DMS53 (cell line): ENCODE results near the gene SAMM50.

Source experiments
- DNase-seq: peaks from one replicate; lab custom pipeline; 2025; lab: John Stamatoyannopoulos, UW

The SAMM50 gene

GRCh38 chr22:43955040-43955882 lies at the start of gene SAMM50:
Gene SAMM50, plus strand, starts transcription at chr22:43955442. Its CDS starts 136 bp downstream, at chr22:43955578.
- peak; percentile 91 for DNase-seq

GRCh38 chr22:43905681-43906080 lies 49.6 kb upstream of the SAMM50 start:
- DNase-seq = no peak

- DNase-seq = no peak
These were observed 45.5 kb upstream of the SAMM50 start for GRCh38 chr22:43909708-43910107.

DNA sequence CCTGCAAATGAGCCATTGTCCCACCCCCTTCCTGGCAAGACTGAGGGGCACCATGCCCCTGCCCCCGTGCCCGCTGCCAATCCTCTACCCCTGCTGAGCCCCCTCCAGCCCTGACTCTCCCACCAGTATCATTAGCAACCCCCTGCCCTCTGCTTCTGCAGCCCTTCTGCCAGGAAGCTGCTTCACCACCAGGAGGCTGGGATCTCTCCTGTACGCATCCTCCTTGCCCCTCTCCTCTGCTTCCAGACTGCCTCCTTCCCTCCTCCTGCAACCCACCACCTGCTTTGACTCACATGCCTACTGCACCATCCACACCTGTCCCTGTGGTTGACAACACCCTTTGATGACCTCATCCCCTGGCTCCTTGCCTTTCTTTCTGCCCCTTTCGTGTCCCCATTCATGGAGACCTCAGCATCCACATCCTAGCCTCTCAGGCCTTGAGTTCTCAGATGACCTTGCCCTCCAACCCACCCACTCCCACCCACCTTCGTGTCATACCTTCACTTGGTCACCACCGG lies 45.0 kb upstream of the SAMM50 start:
- DNase-seq = peak; percentile 74

DNA sequence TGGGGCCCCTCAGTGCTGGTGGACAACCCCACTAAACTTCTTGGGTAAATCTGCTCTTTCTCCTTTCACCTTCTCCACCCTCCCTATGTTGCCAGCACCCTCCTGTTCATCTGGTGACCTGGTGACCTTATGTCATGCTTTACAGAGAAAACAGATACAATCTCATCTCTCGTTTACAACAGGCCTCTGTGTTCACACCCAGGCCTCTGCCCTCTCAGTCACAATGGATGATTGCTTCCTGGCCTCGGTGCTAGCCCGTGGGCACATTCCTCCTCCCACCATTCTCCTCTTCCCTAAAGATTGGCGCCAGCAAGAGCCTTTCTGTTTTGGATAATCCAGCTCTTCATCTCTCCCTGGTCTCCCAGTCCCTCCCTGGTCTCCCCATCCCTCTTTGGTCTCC lies 43.9 kb upstream of the SAMM50 start:
- no peak for DNase-seq

DNA sequence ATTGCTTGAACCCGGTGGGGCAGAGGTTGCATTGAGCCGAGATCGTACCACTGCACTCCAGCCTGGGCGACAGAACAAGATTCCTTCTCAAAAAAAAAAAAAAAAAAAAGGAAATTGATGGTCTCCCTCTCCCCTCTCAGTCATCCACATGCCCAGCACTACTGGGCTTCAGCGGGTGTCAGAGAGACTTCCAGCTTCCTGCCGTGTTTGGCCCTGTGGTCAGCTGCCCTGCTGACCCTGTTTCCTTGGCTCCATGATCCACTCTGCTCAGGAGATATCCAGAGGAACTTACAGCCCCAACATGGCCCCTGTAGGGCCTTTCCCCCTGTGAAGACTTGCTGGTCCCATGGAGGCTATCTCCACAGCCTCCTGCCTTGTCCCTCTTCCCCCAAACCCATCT lies 37.7 kb upstream of the SAMM50 start:
- DNase-seq = no peak

DNA sequence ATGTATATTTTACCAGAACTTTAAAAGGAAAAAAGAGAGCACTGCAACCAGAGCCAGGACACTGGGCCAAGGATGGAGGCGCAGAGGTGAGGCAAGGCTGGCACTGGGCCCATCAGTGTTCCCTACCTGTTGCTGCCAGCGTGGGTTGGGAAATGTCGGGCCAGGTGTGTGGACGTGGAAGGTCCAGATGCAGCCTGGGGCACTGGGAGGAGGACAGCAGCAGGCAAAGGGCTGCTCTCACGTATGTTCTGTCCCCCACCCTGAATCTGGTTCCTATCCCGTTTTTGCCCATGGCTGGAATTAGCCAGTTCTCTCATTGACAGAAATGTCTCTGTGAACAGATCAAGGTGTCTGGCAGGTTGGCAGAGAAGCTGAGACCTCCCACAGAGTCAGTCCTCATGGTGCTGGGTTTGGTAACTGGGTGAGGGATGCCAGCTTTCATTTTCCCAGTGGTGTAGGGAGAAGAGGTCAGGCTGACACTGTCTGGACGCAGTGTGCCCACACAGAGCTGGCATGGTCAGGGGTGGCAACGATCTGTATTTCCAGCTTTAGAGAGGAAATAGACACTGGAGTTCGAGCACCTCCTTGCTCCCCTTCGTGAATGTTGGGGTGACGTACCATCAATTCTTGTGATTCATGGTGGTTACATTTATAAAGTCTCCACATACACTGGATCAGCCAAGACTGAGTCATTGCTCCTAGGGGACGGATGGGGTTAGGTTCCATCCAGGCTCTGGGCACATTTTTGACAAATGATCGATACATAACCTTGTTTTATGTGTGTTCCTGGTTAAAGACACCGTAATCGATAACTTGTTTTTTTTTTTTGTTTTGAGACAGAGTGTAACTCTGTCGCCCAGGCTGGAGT lies 35.9 kb upstream of the SAMM50 start:
- DNase-seq = no peak

DNA sequence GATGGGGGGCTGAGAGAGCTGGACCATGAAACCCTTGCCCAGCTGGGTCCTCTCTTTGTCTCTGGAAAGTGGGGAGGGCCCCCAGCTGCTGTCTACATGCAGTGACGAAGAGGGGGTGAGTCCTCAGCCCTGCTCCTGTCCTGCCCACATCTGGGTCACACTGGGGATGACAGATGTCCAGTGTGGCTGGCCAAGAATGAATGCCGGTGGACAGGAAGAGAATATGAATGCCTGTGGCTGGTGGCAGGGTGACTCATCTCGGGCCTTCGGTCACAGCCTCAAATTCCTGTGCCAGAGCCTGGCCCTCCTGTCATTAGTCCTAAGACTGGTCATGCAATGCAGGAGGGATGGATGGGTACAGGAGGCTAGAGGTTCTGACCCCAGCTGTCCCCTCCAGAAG lies 33.9 kb upstream of the SAMM50 start:
- peak; percentile 52 for DNase-seq

GRCh38 chr22:43922123-43922522 lies 33.1 kb upstream of the SAMM50 start:
- no peak for DNase-seq

DNA sequence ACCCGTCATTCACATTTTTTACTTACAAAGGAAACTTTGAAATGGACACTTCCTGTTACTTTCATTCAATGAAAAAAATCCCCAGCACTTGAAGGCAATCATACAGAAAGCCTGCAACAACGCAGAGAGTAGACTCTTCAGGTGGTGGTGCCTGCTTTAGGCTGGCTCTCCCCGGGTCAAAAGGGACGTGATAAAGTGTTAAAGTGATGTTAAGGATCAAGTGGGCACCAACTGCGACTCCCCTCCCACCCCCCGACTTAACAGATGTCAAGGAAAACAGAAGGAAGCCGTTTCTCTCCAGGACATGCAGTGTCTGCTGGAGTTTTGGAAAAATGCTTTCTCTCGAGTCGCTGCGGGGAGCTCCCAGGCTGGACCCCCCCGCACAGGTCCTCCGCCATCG lies 32.1 kb upstream of the SAMM50 start:
- peak; percentile 72 for DNase-seq

DNA sequence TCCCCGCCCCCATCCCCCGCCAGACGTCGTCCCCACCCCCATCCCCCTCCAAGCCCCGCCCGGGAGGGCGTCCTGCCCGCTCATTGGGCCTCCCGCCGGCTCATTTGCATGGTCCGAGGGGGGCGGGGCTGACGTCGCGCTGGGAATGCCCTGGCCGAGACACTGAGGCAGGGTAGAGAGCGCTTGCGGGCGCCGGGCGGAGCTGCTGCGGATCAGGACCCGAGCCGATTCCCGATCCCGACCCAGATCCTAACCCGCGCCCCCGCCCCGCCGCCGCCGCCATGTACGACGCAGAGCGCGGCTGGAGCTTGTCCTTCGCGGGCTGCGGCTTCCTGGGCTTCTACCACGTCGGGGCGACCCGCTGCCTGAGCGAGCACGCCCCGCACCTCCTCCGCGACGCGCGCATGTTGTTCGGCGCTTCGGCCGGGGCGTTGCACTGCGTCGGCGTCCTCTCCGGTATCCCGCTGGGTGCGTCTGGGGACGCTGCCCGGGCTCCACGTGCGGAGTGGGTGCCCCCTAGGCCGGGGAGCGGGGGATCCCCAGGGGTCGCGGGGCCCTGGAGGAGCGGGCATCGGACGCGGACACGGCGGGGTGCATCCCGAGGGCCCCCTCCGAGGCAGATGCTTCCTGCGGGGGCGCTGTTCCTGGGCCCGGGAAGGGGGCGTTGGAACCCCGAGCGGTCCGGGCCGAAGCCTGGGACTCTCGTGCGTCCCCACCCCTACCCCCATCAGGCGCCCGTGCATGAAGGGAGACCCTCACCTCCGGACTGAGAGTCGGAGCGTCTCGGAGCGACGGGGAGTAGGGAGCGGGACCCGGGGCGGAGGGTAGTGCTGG lies 31.4 kb upstream of the SAMM50 start, which contains the start of gene PNPLA3:
PNPLA3 (plus strand) TSS at position 175 of the 834 bp plus-strand sequence; CDS start at position 282, 107 bp downstream.
- DNase-seq = peak; percentile 92

GRCh38 chr22:43924877-43925276 lies 30.4 kb upstream of the SAMM50 start:
- no peak for DNase-seq

GRCh38 chr22:43925433-43926348 lies 29.6 kb upstream of the SAMM50 start:
- DNase-seq = peak; percentile 20

DNA sequence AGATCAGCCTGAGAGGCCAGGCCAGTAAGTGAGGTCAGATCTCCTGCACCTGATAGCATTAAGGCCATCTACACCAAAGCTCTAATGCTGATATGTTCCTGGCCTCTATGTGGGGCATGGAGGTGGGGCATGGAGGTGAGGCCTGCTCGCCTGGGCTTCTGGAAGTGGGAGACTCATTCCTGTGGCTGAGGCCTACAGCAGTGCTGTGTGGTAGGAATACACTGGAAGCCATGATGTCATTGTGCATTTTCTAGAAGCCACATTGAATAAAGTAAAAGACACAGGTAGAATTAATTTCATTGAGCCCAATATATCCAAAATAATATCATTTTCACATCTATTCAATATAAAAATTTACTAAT lies 28.9 kb upstream of the SAMM50 start:
- no peak for DNase-seq

- DNase-seq = no peak
These were observed 26.8 kb upstream of the SAMM50 start for GRCh38 chr22:43928468-43928867.

DNA sequence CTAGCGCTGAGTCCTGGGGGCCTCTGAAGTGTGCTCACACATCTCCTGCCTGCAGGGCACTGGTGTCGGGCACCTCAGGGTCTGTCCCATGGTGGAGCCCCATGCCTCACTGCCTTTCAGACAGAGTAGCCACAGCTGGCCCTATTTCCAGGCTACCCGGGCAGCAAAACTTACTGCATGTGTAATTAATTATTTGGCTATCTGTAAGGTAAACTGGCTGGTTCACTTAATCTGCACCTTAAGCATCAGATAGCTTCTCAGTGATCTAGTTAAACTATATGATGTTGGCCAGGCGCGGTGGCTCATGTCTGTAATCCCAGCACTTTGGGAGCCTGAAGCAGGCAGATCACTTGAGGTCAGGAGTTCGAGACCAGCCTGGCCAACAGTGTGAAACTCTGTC lies 26.3 kb upstream of the SAMM50 start:
- no peak for DNase-seq

DNA sequence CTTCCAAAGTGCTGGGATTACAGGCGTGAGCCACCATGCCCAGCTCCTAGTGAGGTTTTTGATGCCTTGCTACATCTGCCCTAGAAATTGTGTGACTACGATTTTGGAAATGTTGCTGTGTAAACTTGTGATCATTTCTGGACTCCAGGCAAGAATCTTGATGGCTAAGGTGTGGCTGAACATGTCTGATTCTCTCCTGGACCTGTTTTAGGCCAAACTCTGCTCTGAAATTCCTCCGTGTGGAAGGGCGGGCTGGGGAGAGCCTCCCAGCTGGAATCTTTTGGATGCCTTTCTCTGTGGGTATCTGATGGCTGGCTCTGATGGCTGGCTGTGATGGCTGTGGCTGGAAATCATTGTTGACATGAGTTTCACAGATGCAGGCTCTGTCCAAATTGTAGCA lies 23.5 kb upstream of the SAMM50 start:
- no peak for DNase-seq

GRCh38 chr22:43941449-43941848 lies 13.8 kb upstream of the SAMM50 start:
- DNase-seq = no peak

GRCh38 chr22:43944670-43945430 lies 10.4 kb upstream of the SAMM50 start:
- peak; percentile 17 for DNase-seq
